GM18517 (cell line): ENCODE data around the gene TRAPPC12.
"Not testable (repeated sequence)": the region's sequence is repeated elsewhere in the genome, so short reads cannot be mapped to it uniquely, and the experiment has no call there.

Experiments used
- ATAC-seq: cut with Tn5 transposase; IDR thresholded peaks from one replicate; pipeline ENCODE4 v1.9.1; 2021; ENCODE audit warnings: mild to moderate bottlenecking, moderate library complexity; ENCODE audit not compliant: unreplicated experiment

TRAPPC12 gene

DNA sequence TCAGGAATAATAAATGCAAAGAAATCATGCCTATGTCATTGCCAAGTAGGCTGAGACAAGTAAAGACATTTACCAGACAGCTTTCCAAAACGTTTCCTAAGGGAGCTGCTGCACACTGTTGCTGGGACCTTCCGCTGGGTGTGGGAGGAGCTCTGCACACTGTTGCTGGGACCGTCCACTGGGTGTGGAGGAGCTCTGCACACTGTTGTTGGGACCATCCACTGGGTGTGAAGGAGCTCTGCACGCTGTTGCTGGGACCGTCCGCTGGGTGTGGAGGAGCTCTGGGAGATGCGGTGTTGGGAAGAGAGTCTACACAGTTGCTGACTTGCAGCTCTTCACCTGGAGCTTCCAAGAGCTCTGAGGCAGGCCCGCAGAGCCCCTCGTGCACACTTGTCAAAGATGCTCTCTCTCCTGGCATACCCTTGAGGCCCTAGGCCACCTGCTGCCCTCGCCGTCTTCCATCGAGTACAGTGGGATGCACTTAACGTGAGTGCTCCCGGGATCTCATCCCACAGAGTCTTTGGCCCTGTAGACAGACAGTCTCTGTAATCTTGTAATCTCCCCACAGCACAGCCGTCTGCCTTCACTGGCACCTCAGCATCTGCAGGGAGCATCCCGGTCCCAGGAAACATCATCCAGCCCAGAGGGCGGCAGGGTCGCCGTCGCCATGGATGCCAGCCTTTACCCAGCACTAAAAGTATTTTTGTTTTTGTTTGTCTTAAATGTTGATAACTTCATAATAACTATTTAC lies 51.4 kb downstream of the TRAPPC12 start:
- ATAC-seq, result no peak

DNA sequence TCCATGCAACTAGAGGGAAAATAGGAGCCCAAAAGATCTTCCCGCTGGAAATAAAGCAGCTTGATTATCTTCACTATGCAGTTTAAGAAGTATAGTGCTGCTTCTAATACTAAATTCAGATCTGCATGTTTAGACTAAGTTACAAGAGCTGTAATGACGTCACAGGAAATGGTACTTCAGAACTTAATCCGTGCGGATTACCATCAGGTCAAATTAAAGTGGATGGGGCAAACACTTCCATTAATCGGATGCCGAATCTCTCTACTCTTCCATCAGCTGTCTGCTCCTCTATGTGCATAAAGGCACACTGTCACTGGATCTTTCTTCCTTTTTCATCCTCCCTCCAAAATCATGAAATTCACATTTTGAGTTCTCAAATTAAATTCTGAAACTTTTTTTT lies 52.6 kb downstream of the TRAPPC12 start:
- ATAC-seq, result no peak

DNA sequence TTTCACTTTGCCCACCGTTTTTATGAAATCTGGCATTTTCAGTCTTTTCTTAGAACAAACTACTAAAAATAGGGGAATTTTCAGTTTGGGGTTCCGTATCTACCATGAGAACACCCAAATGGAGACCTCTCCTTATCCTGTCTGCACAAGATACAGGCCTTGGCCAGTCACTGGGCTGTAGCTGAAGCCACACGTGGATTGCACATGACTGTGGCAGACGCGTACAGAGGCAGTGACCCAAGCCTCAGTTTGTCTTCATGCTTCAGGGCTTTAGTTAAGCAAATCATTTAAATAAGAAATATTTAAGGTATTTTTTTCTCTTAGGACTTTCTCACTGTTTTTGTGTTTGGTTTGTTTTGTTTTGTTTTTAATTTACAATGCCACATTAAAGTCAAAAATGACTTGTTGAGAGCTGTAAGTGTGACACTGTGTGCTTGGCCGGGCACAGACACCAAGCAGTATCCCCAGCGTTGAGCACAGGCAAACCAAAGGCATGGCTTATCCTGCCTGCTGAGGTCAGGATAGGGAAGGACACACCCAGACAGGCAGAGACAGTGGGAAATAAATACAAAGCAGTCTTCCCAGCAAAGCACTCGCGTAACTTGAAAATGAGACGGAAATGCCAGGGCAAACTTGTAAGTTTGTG lies 53.3 kb downstream of the TRAPPC12 start:
- ATAC-seq, result no peak

DNA sequence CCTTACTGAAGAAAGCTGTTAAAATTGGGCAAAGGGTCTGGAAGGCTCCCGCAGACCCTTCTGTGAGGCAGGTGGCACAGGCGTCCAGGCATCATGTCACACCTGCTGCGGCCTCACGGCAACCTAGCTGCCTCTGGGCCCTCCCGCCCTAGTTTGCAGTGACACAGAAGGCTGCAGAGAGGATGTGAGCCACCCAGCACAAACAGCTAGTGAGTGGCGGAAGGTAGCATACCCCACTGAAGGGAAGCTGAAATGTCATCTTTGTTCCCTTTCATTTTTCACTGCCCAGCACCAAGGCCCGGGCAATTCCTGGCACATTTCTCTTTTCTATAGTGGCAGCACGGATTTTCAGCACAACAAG lies 53.8 kb downstream of the TRAPPC12 start:
- no peak for ATAC-seq

DNA sequence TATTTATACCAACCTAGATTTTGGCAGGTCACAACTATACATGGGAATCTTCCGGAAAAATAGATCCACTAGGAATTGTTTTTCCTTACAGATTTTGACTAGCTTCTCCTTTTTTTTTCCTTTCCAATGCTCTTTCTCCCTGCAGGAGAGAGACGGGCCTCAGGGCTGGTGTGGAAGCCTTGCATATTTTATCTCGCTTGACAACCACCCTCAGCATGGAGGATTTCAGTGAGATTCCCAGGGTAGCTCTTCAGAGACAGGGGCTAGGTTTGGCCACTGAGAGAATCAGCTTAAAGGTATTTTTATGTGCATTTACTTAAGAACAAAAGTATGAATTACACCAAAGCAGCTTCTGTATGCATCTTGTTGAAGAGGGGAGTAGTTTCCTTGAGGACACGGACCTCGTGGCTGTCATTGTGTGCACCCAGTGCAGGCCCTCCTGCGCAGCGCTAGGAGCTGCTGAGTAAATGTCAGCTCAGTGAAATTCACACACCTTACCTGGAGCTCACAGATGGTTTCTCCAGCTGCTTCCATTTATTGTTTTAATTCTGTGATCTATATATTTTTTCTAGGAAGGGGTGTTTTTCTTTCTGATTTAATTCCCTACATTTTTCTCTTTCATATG lies 54.4 kb downstream of the TRAPPC12 start:
- ATAC-seq, result no peak

DNA sequence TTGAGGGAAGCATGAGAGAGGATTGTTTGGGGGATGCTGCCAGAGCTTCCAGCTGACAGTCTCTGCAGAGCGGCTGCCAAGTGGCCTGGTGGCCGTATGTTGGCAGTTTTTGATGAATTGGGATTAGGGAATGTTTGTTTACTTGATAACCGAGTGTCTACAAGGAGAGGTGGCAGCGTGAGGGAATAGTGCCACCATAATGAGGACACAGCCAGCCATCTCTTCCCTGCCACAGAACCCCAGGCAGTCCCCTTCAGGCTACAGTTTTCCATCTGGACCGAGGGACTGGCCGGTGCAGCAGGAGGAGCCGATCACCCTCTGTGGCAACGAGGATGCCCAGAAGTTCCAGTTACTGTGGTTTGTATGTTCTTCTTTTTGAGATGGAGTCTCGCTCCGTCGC lies 55.2 kb downstream of the TRAPPC12 start:
- ATAC-seq, result no peak

DNA sequence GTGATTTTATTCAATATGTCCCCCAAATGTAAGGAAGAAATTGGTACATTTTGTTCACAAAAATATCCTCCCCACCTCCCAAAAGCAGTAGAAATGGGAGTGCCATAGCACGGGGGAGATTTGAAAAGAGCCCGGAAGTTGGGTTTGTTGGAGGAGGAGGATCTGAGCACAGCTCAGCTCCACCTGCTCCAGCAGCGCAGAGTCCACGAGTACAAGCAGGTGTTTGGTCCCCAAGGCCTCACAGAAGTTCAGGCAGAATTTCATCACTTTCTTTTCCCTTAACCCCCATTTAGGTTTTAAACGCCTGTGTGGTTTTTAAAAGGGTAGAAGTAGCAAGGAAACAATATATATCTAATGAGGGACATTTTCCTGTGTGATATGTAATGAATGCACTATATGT lies 56.0 kb downstream of the TRAPPC12 start:
- no peak for ATAC-seq

DNA sequence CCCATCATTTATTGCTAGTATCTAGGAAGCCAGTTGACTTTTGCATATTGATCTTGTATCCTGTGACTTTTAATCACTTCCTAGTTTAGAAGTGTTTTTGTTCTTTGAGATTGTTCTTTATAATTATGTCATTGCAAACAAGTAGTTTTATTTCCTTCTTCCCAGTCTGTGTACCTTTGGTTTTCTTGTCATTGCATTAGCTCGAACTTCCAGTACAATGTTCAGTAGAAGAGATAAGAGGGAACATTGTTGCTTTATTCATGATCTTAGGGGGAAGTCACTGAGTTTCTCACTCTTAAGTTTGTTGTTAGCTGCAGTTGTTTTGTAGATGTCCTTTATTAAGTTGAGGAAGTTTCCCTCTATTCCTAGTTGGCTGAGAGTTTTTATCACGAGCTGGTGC lies 61.0 kb downstream of the TRAPPC12 start:
- no peak for ATAC-seq

DNA sequence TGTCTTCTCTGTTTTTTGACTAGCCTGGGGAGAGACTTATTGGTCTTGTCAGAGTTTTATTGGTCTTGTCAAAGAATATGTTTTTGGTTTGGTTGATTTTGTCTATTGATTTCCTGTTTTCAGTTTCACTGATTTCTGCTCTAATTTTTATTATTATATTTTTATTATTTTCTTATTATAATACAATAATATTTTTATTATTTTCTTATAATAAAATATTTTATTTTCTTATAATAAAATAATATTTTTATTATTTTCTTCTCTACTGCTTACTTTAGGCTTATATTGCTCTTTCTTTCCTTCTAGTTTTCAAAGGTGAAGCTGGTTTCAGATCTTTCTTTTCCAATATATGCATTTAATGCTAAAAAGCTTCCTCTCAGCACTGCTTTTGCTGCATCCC lies 62.0 kb downstream of the TRAPPC12 start:
- ATAC-seq, result no peak

DNA sequence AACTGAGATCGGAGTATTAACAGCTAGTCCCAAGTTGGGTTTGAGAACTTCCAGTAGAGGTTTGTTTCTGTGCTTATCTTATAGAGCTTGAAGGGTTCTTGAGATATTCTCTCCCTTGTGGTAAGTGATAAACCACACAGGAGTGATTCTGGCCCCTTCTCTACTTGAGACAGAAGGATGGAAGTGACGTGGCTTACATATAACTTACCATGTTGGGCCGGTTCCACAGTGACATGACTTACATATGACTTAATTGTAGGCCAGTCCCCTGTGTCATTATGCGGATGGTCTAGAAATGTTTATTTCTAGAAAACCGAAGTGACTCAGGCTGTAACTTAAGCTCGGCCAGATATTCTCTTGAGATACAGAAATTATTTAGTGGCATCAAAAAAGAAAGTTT lies 62.7 kb downstream of the TRAPPC12 start:
- ATAC-seq, result no peak

DNA sequence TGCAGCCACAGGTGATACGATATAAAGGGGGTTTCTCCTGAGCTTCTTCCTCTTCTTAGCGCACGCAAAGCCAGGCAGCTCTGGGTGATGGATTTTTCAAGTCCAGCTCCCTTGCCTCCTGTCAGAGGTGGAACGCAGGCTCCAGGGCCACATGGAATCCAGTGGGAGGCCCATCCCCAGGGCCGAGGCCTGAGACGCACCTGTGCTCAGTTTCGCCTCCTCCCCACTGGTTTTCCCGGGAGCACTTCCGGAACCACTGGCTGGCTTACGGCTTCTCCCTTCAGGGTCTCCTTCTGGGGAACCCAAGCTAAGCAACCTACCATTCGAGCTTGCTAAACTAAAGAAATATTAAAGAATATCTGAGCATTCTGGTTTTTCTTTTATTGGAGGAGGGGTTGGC lies 63.6 kb downstream of the TRAPPC12 start:
- ATAC-seq, result no peak

DNA sequence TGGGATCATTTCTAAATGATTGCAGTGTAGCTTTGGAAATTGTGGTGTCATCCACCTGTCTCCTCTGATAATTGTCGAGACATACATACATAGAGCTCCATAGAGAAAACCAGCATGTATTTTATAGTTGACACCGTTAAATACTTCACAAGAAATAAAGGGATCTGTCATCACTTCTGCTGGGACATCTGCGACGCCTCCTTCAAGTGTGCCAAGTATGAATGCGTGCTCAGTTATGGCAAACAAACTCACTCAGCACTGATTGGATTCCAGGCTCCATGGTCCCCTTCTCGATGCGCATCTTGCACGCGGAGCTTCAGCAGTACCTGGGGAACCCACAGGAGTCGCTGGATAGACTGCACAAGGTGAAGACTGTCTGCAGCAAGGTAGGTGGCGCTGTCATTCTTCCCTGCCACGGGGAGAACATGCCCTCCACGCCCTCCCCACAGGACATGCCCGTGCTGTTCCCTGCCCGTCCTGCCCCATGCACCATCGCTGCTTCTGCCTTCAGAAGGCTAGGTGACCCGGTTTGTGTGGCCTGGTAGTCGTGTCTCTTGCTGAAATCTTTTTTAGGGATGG lies 64.1 kb downstream of the TRAPPC12 start:
- no peak for ATAC-seq

DNA sequence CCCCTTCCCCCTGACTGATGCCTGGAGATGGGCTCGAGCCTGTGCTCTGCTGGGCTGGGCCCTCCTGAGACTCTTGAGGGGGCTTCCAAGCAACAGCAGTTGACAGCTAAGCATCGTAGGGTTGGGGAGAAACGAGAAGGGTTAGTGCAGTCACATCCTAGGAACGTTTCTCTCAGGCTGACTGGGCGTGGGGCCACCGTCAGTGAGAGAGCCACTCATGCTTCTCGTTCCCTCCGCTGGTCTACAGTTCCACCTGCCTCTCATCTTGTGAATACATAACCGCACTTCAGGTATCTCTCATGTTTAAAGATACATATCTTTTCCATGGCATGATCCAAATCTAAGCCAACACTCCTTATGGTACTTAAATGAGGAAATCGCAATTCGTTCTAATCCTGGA lies 66.4 kb downstream of the TRAPPC12 start:
- ATAC-seq, result no peak

DNA sequence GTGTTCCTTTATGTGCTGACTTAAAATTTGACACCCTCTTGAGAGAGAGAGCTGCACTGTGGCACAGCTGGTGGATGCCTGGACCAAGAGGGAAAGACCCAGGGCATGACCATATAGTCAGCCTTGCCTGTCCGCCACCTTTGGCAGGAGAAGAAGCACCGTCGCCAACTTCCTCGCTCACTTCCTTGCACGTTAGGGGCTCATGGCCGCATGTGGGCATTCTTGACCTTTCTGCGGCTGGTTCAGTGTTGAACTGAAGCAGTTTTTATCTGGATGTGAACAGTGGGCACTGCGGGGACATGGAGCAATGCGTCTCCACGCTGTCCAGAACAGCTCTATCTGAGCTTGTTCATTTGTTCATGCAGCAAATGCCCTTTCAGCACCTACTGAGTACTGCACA lies 66.9 kb downstream of the TRAPPC12 start:
- ATAC-seq, result no peak

DNA sequence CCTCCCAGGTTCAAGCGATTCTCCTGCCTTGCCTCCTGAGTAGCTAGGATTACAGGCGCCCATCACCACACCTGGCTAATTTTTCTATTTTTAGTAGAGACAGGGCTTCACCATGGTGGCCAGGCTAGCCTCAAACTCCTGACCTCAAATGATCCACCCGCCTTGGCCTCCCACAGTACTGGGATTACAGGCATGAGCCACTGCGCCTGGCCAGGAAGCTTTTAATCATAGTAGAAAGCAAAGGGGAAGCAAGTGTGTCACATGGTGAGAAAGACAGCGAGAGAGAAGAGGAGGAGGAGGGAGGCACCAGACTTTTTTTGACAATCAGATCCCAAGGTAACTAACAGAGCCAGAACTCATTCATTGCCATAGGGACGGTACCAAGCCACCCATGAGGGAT lies 67.7 kb downstream of the TRAPPC12 start:
- ATAC-seq, result not testable (repeated sequence)

DNA sequence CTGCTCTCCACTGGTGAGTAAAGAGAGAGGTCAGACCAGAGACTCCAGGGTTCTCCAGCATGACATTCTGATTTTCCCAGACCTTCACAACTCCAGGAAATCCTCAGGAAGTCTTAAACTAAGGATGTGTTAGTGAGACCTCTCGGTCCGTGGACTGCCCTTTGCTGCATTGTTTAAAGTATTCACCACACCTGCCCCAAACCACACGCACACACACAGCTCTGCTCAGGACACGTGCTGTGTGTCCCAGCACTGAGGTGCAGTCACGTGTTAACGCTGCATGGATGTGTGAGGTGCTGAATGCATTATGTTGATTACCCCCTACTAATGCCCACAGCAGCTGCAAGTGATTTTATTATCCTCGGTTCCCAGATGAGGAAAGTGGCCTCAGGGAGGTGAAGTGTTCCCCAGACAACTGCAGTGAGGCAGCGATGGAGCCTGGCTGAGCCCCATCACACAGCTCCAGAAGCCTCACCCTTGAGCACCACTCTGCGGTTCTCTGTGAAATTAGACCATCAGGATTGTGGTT lies 68.4 kb downstream of the TRAPPC12 start:
- no peak for ATAC-seq

DNA sequence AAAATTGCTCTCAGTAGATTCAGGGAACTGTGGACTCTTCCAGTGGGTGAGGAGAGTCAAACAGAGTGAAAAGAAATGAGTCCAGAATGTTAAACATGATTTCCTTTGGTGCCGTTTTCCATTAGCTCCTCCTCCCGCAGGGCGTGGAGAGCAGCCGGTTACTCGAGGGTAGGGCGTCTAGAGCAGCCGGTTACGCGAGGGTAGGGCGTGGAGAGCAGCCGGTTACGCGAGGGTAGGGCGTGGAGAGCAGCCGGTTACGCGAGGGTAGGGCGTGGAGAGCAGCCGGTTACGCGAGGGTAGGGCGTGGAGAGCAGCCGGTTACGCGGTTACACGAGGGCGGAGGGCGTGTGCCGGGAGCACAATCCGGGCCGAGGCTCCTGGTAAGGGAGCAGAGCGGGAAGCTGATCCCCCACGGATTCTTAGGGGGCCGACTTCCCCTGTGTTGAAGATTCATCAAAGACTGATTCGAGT lies 69.0 kb downstream of the TRAPPC12 start:
- ATAC-seq, result not testable (repeated sequence)

DNA sequence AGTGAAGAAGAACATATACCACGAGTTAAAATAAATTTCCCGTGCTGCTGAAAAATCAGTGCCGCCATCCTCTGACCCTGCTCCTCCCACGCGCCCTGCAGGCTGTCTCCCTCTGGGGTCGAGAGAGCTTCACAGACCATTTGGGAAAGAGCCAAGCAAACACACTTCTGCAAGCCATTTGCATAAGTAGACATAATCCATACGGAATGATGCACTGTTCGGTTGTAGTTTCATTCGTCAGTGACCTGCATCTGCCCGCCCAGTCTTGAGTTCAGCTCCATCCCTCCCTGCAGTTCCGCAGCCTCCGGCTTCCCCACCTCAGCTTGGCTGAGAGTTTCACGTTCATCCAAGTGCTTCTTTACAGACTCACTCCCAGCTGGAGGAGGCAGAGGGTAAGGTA lies 69.6 kb downstream of the TRAPPC12 start:
- no peak for ATAC-seq

DNA sequence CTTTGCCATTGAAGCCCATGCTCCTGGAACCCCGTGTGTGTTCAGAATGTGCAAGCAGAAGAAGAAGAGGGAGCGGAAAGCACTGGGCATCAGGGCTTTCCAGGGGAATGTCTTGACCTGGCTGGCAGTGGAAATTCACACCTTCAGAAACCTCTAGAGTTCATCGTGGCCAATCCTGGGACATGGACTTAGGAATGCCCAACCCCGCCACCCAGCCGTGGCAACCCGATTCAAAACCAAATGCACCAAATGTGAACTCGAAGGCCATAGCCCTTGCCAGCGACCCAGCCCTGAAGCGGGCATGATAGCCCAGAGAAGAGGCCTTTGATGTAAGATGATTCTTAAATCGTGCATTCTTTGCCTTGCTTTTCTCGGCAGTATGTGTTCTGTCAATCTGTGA lies 70.4 kb downstream of the TRAPPC12 start:
- no peak for ATAC-seq

DNA sequence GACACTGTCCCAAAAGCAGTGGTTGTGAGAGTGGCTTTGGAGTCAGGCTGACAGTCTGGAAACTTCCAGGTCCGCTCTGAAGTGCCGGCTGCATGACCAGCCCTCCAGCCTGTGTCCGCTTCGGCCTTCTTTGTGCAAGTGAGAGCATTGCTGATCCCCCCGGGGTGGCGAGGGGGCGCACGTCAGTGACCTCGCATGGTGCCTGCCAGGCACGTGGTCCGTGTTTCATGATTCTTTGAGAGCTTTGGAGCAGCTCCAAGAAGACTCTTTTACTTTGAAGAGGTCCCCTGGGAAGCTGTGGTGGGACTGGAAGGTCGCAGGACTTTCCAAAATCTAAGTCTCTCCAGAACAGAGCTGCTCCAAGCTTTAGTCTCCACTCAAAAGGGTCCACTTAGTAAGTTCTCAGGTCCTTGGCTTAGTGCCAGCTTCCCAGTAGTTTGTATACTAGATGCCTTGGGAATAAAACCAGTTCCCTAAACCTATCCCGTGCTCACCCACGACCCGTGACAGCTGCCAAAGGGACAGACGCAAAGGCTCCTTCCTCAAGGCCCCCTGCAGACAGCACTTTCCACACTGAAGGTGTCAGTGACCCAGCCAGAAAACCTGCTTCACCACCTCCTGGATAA lies 71.0 kb downstream of the TRAPPC12 start:
- ATAC-seq, result no peak

DNA sequence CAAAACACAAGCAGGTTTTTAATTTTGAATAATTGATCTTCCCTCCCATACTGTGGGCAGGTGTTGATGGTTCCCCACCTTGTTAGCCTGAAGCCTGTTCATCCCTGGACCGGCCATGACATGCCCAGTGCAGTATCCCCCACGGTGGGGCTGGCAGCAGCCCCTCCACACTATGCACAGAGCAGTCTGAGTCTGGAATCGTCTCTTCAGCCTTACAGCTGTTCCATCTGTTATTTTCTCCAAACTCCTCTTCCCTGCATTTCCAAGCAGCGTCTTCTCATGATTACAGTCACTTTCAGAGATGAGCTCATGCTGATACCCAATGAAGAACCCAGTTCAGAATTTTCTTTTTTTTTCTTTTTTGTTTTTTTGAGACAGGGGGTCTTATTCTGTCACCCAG lies 71.7 kb downstream of the TRAPPC12 start:
- ATAC-seq, result no peak
